HG02571 (cell line): ENCODE measurements around the gene PMF1.

Experiments
- ATAC-seq: cut with Tn5 transposase; IDR thresholded peaks from one replicate; pipeline ENCODE4 v1.9.1; 2021; ENCODE audit warnings: mild to moderate bottlenecking, moderate library complexity; ENCODE audit not compliant: unreplicated experiment

Gene PMF1

GRCh38 chr1:156262461-156263287 is 49.9 kb downstream of the PMF1 start:
- no peak for ATAC-seq

GRCh38 chr1:156263288-156263655 is 50.5 kb downstream of the PMF1 start:
- no peak for ATAC-seq

- ATAC-seq: no peak
Measured at GRCh38 chr1:156266051-156266450, 53.2 kb downstream of the PMF1 start.

GRCh38 chr1:156268336-156268735 is 55.5 kb downstream of the PMF1 start:
- no peak for ATAC-seq

- no peak for ATAC-seq
Measured at GRCh38 chr1:156270314-156270713, 57.5 kb downstream of the PMF1 start.

GRCh38 chr1:156276532-156276931 is 63.7 kb downstream of the PMF1 start:
- ATAC-seq: no peak

GRCh38 chr1:156276966-156277381 is 64.2 kb downstream of the PMF1 start:
- ATAC-seq: no peak

GRCh38 chr1:156279837-156280236 is 67.0 kb downstream of the PMF1 start:
- ATAC-seq: no peak

GRCh38 chr1:156281281-156281680 is 68.5 kb downstream of the PMF1 start:
- ATAC-seq: peak; percentile 46

- ATAC-seq: no peak
Measured at GRCh38 chr1:156281693-156282478, 69.1 kb downstream of the PMF1 start.

GRCh38 chr1:156282479-156283222 is 69.8 kb downstream of the PMF1 start, which contains the start of gene SMG5:
TSS of gene SMG5 (minus strand) at chr1:156282825. CDS start at chr1:156282680, 145 bp downstream.
- peak; percentile 65 for ATAC-seq

GRCh38 chr1:156283521-156283920 is 70.7 kb downstream of the PMF1 start:
- ATAC-seq: no peak

GRCh38 chr1:156284112-156284511 is 71.3 kb downstream of the PMF1 start, which contains the start of gene TMEM79:
TSS of gene TMEM79 (plus strand) at chr1:156284325. CDS start at chr1:156285227, 902 bp downstream.
- no peak for ATAC-seq

GRCh38 chr1:156284757-156285156 is 72.0 kb downstream of the PMF1 start:
- ATAC-seq: no peak

GRCh38 chr1:156285437-156285836 is 72.6 kb downstream of the PMF1 start:
- ATAC-seq: no peak

- no peak for ATAC-seq
Measured at GRCh38 chr1:156286061-156286460, 73.3 kb downstream of the PMF1 start.
